Measurements from ENCODE around the gene PSMD1. TPM values are rescaled to one million over a fixed set of nuclear protein-coding genes. Genes with fewer than 3 reads are reported as not detected.
"Not testable (repeated sequence)": the region's sequence is repeated elsewhere in the genome, so short reads cannot be mapped to it uniquely, and the experiment has no call there.

Gene PSMD1
- total and polyA plus RNA-seq, 2 donors, result 43.9 to 81.7 TPM

DNA sequence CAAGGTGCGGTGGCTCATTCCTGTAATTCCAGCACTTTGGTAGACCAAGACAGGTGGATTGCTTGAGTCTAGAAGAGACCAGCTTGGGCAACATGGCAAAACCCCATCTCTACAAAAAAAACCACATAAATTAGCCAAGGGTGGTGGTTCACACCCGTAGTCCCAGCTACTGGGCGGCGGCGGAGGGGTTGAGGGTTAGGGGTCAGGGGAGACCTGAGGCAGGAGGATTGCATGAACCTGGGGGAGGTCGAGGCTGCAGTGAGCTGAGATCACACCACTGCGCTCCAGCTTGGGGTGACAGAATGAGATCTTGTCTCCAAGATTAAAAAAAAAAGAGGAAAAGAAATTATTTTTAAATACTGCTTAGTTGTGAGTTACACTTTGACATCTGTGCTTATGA is 69.5 kb downstream of the PSMD1 start:
- DNase-seq (ENCODE audit: extremely low spot score), result no peak
- Histone ChIP-seq H3K4me1 (ENCODE audit: insufficient read depth) (no peaks in the 10 kb centered on the region), H3K36me3 (ENCODE audit: insufficient read depth) (no peaks in the 10 kb centered on the region), H3K27ac (ENCODE audit: low read depth) (no peak overlapping the region), H3K4me3 (ENCODE audit: low read depth, low read length) (no peak overlapping the region)
- WGBS, result 96% methylated on average over 7 of the region's 7 CpGs

DNA sequence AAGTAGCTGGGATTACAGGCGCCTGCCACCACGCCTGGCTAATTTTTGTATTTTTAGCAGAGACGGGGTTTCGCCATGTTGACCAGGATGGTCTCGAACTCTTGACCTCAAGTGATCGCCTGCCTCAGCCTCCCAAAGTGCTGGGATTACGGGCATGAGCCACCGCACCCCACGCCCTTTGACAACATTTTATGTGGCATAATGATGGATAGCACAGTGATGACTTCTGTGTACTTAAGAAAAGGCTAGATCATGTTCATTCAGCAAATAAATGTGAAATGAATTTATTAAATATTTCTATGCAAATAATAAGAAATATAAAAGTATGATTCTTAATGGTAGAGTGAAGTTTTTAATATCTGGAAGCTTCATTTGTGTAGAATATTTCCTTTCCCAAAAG is 70.8 kb downstream of the PSMD1 start:
- 95% methylated on average over 9 of the region's 9 CpGs for WGBS
- H3K27ac ChIP-seq (ENCODE audit: low read depth), result no peak overlapping the region
- no peak for DNase-seq (ENCODE audit: extremely low spot score)
- H3K36me3 ChIP-seq (ENCODE audit: insufficient read depth), result no peaks in the 10 kb centered on the region
- H3K4me1 ChIP-seq (ENCODE audit: insufficient read depth), result no peaks in the 10 kb centered on the region
- H3K4me3 ChIP-seq (ENCODE audit: low read depth, low read length), result no peak overlapping the region

DNA sequence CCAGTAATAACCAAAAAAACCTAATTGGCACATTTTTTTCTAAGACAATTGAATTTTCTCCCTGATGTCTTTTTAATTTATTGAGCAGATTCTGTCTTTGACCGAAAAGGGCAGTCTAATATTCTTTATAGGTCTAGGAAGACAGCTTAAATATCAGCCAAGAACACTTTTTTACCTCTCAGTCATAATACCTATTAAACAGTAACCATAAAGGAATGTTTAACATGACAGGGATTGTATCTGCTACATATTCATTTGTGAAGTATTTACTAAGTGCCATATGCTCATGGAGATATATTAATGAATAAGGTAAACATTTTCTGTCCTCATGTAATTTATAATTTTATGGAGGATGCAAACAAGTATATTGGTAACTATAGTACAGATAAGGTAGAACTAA is 71.3 kb downstream of the PSMD1 start:
- Histone ChIP-seq H3K36me3 (ENCODE audit: insufficient read depth) (no peaks in the 10 kb centered on the region), H3K4me1 (ENCODE audit: insufficient read depth) (no peaks in the 10 kb centered on the region), H3K27ac (ENCODE audit: low read depth) (no peak overlapping the region), H3K4me3 (ENCODE audit: low read depth, low read length) (no peak overlapping the region)
- DNase-seq (ENCODE audit: extremely low spot score), result no peak
- WGBS, result 88% methylated on average over 1 of the region's 1 CpG

DNA sequence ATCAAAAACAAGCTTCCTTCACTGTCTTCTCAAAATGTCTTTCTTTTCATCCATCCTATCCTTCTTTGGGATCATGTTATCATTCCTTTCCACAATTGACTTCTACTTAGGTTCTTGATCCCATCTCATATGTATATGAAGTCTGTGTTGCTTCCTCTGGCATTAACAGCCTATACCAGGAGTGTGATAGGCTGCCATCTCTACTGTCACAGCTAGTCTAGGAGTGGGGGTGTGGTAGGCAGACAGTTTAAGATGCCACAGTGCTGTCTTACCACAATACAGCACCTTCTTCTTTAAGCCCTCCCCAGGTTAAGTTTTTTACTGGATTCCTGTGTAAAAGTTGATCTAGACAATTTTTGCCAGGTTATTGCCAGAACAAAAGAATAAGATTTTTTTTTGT is 71.9 kb downstream of the PSMD1 start:
- H3K4me1 ChIP-seq (ENCODE audit: insufficient read depth), result no peaks in the 10 kb centered on the region
- no peak overlapping the region for H3K4me3 ChIP-seq (ENCODE audit: low read depth, low read length)
- no peak overlapping the region for H3K27ac ChIP-seq (ENCODE audit: low read depth)
- H3K36me3 ChIP-seq (ENCODE audit: insufficient read depth), result no peaks in the 10 kb centered on the region
- DNase-seq (ENCODE audit: extremely low spot score), result no peak

DNA sequence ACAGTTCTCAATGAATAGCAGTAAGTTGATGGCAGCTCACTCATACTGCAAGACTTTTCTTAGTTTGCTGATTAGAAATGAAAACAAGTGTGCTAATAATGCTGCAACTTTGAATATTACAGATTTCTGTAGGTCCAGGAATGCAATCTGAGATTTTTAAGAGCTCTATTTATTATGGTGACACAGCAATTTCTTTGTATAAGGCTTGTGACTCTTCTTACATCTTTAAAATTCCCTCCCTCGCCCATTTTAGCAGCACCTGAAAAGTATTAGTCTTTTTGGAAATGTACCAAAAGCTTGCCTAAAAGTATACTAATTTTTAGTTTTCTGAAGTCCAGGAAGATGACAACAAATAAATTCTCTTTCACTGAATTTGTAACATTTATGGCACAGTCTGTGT is 72.5 kb downstream of the PSMD1 start:
- Histone ChIP-seq H3K4me3 (ENCODE audit: low read depth, low read length) (no peak overlapping the region), H3K36me3 (ENCODE audit: insufficient read depth) (no peaks in the 10 kb centered on the region), H3K4me1 (ENCODE audit: insufficient read depth) (no peaks in the 10 kb centered on the region), H3K27ac (ENCODE audit: low read depth) (no peak overlapping the region)
- DNase-seq (ENCODE audit: extremely low spot score), result no peak
- 73% methylated on average over 1 of the region's 1 CpG for WGBS

DNA sequence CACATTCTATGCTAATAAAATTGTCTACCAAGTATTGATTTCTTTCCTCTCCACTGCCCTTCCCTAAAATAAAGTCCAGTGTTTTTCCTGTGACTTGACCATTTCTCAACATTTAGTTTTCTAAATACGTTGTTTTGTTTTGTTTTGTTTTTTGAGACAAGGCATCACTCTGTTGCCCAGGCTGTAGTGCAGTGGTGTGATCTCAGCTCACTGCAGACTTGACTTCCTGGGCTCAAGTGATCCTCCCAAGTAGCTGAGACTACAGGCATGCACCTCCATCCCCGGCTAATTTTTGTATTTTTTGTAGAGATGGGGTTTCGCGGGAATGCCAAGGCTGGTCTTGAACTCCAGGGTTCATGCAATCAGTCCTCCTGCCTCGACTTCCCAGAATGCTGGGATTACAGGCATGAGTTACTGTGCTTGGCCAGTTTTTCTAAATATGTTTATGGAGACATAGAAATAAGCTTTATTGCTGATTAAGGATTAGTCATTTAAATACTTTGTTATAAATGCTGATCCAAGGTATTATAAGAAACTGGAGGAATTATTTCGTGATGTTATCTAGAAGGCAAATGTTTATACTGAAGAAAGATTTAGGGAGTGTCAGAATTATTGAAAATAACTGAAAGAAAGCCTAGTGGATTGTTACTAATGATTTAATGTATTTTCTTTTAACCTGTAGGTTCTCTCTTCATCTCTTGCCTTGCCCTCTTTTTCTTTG is 73.8 kb downstream of the PSMD1 start:
- Histone ChIP-seq H3K36me3 (ENCODE audit: insufficient read depth) (no peaks in the 10 kb centered on the region), H3K4me3 (ENCODE audit: low read depth, low read length) (no peak overlapping the region), H3K27ac (ENCODE audit: low read depth) (no peak overlapping the region), H3K4me1 (ENCODE audit: insufficient read depth) (no peaks in the 10 kb centered on the region)
- 65% methylated on average over 6 of the region's 6 CpGs for WGBS
- DNase-seq (ENCODE audit: extremely low spot score), result no peak

DNA sequence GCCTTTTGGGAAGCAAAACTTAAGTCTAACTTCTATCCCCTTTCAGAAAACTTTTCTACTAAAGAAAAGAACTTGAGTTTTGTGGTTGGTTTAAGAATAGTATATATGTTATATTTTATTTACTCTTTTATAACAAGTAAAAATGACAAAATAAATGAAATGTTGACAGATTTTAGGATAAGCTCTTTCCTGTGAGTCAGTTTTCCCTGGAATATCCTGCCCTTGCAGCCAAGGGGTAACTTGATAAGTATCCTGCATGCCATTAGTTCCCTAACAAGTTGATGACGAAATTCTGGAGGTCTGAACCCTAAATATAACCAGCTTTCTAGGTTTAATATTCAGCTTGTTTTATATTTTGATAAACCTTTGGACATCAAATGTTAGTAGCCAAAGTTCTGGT is 75.5 kb downstream of the PSMD1 start:
- H3K36me3 ChIP-seq (ENCODE audit: insufficient read depth), result no peaks in the 10 kb centered on the region
- WGBS, result 76% methylated on average over 1 of the region's 1 CpG
- H3K27ac ChIP-seq (ENCODE audit: low read depth), result no peak overlapping the region

DNA sequence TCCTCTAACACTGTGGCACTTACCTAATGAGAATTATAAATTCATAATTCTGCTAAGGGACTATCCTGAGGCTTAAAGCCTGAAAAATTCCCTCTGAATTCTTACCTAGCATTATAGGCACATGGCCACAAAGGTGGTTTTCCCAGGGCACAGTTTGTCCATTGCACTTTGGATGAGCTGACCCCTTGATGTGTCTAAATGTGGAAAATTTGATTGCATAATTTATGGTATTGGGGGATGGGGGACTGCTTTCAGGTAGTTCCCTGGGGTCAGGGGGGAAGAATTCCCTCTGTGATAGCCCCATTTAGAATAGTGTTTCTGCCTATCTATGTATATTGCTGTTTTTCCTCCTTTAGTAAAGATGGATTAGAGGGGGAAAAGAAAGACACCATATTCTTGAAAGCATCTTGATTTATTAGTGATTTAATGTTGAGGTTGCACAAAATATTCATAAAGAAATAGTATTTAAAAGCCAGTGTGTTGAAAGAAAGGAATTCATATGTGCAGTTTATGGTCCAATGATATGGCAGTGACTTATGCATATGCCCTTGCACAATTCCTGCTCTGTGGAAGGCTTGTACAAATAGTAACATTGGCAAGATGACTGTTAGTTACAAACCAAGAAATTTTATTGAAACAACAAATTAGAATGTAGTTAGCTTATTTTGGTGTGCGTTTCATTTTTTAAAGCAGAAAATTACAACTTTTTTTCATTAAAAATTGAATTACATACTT is 76.9 kb downstream of the PSMD1 start:
- Histone ChIP-seq H3K27ac (ENCODE audit: low read depth) (no peak overlapping the region), H3K36me3 (ENCODE audit: insufficient read depth) (no peaks in the 10 kb centered on the region), H3K4me1 (ENCODE audit: insufficient read depth) (no peaks in the 10 kb centered on the region), H3K4me3 (ENCODE audit: low read depth, low read length) (no peak overlapping the region)
- no peak for DNase-seq (ENCODE audit: extremely low spot score)
- 73% methylated on average over 1 of the region's 1 CpG for WGBS

More for the DNA sequence above, 75.5 kb downstream of the PSMD1 start:
- no peak overlapping the region for H3K4me3 ChIP-seq (ENCODE audit: low read depth, low read length)
- H3K4me1 ChIP-seq (ENCODE audit: insufficient read depth), result no peaks in the 10 kb centered on the region
- no peak for DNase-seq (ENCODE audit: extremely low spot score)

DNA sequence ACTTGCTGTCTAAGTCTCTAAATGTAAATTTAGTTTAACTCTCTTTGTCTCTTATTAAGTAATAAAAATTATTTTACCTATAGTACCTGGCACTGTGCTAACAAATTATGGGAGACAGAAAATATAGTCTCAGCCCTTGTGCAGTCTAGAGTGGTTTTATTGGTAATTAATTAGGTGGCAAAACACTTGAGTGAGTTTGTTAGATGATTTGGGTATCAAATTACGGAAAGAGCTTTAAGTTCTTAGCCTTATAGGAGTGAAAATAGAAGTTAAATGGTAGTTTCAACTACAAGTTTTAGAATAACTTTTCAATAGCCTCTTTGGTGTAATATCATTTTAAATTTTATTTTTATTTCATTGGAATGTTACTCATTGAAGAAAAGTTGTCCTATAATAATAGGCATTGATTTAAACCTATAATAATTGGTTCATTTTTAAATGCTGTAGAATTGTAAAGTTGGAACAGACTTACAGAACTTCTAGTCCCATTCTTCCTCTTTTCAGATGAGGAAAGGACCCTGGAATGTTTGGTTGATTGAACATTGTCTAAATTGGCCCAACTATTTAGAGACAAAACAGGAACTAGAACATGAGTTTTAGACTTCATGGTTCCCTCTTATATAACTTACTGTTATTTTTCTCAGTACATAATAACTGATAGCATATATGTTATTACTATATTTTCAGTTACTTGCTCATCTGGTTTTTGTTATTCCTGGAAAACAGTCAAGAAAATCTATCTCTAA is 78.4 kb downstream of the PSMD1 start:
- 100% methylated on average over 1 of the region's 1 CpG for WGBS
- DNase-seq (ENCODE audit: extremely low spot score), result no peak
- Histone ChIP-seq H3K4me3 (ENCODE audit: low read depth, low read length) (no peak overlapping the region), H3K36me3 (ENCODE audit: insufficient read depth) (no peaks in the 10 kb centered on the region), H3K27ac (ENCODE audit: low read depth) (no peak overlapping the region), H3K4me1 (ENCODE audit: insufficient read depth) (no peaks in the 10 kb centered on the region)

DNA sequence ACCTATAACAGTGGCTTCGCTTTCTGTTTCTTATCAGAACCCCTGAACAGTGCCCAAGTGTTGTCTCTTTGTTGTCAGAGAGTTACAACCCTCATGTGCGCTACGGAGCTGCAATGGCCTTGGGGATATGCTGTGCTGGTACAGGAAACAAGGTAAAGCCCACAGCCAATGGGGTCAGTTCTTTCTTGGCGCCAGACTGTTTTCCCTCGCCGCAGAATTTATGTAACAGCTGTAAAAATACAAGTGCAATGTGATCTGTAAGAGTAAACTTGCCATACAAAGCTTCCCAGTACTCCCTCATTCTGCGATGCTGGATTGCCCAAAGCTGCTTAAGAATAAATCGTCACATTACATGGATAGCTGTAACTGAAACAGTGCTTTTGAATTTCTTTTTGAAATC is 82.0 kb downstream of the PSMD1 start:
- Histone ChIP-seq H3K4me1 (ENCODE audit: insufficient read depth) (no peaks in the 10 kb centered on the region), H3K27ac (ENCODE audit: low read depth) (no peak overlapping the region), H3K4me3 (ENCODE audit: low read depth, low read length) (no peak overlapping the region), H3K36me3 (ENCODE audit: insufficient read depth) (no peaks in the 10 kb centered on the region)
- no peak for DNase-seq (ENCODE audit: extremely low spot score)
- 40% methylated on average over 8 of the region's 8 CpGs for WGBS

DNA sequence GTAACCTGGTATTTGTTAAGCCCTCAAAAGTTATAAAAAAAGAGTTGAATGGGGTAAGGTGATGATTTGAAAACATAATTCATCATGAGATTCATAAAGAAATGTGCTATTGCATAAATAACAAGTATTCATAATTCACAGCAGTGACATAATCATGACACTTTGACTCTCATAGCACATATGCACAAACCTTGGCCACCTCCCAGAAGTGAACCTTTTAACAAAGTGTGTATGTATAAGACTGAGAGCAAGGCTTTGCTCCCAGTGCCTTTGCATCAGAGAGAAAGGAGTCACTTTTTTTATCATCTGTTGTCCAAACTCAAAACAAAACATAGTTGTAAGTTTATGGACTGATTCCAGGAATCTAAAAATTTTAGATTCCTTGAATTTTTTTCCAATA is 83.1 kb downstream of the PSMD1 start:
- H3K27ac ChIP-seq (ENCODE audit: low read depth), result no peak overlapping the region
- no peaks in the 10 kb centered on the region for H3K4me1 ChIP-seq (ENCODE audit: insufficient read depth)
- no peaks in the 10 kb centered on the region for H3K36me3 ChIP-seq (ENCODE audit: insufficient read depth)
- H3K4me3 ChIP-seq (ENCODE audit: low read depth, low read length), result no peak overlapping the region
- DNase-seq (ENCODE audit: extremely low spot score), result no peak

DNA sequence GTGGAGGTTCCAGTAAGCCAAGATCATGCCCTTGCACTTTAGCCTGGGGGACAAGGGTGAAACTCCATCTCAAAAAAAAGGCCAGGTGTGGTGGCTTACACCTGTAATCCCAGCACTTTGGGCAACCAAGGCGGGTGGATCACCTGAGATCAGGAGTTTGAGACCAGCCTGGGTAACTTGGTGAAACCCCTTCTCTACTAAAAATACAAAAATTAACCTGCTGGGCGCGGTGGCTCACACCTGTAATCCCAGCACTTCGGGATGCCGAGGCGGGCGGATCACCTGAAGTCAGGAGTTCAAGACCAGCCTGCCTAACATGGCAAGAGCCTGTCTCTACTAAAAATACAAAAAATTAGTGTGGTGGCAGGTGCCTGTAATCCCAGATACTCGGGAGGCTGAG is 84.1 kb downstream of the PSMD1 start:
- 99% methylated on average over 8 of the region's 8 CpGs for WGBS

DNA sequence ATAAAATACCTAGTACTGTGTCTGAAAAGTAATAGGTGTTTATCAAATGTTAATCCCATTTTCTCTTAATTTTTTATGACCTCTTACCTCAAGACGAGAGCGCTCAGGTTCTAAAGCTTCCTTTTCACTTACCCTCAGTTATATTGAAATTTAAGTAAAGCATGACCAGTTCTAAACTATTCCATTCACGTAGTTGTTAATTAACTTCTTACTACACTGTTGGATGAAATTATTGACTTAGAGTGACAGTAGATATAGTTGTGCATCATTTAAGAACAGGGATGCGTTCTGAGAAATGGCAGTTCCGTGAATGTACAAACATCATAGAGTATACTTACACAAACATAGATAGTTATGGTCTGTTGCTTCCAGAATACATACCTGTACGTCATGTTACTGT is 88.2 kb downstream of the PSMD1 start:
- DNase-seq (ENCODE audit: extremely low spot score), result no peak
- no peaks in the 10 kb centered on the region for H3K36me3 ChIP-seq (ENCODE audit: insufficient read depth)
- 97% methylated on average over 6 of the region's 6 CpGs for WGBS
- no peak overlapping the region for H3K27ac ChIP-seq (ENCODE audit: low read depth)
- H3K4me3 ChIP-seq (ENCODE audit: low read depth, low read length), result no peak overlapping the region
- H3K4me1 ChIP-seq (ENCODE audit: insufficient read depth), result no peaks in the 10 kb centered on the region

More for the DNA sequence above, 84.1 kb downstream of the PSMD1 start:
- not testable (repeated sequence) for H3K4me1 ChIP-seq (ENCODE audit: insufficient read depth); H3K27ac ChIP-seq (ENCODE audit: low read depth); DNase-seq (ENCODE audit: extremely low spot score); H3K36me3 ChIP-seq (ENCODE audit: insufficient read depth); H3K4me3 ChIP-seq (ENCODE audit: low read depth, low read length)

DNA sequence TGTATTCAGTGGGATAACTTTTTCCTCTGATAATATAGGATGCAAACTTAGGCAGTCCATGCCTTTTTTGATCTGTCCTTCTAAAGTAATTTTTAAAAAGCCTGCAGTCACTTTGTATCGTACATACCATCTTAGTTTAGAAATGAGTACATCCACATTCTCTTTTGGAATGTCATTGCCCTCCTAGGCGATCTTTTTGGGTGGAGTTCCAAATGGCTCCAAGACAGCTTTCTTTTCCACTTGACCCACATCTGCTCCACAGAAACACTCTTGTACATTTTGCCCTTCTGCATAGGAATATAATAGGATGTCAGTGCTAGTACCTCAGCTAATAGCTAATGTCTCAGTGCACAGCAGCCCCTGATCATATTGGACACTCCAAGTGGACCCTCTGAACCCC is 90.0 kb downstream of the PSMD1 start:
- Histone ChIP-seq H3K36me3 (ENCODE audit: insufficient read depth) (no peaks in the 10 kb centered on the region), H3K27ac (ENCODE audit: low read depth) (no peak overlapping the region), H3K4me3 (ENCODE audit: low read depth, low read length) (no peak overlapping the region), H3K4me1 (ENCODE audit: insufficient read depth) (no peaks in the 10 kb centered on the region)
- WGBS, result 80% methylated on average over 2 of the region's 2 CpGs
- DNase-seq (ENCODE audit: extremely low spot score), result no peak

Measured in urinary bladder (tissue), 4 donors.